ENCODE results near the gene OVCA2. TPM values are rescaled to one million over a fixed set of nuclear protein-coding genes. Genes with fewer than 3 reads are reported as not detected.

Gene OVCA2
- polyA plus RNA-seq, 5 donors, result 6.8 to 17.5 (median 9.2) TPM

- no peak for DNase-seq
These were observed 40.4 kb downstream of the OVCA2 start for GRCh38 chr17:2082003-2082781.

- no peak for DNase-seq
These were observed 41.8 kb downstream of the OVCA2 start for GRCh38 chr17:2083613-2084035.

- DNase-seq, result no peak
These were observed 42.4 kb downstream of the OVCA2 start for GRCh38 chr17:2084036-2084765.

GRCh38 chr17:2084766-2085647 is 43.2 kb downstream of the OVCA2 start:
- DNase-seq, result no peak

GRCh38 chr17:2085648-2085949 is 43.8 kb downstream of the OVCA2 start:
- DNase-seq, result no peak

- no peak for DNase-seq
These were observed 44.5 kb downstream of the OVCA2 start for GRCh38 chr17:2086306-2086705.

- DNase-seq, result no peak
These were observed 45.9 kb downstream of the OVCA2 start for GRCh38 chr17:2087597-2088211.

- no peak for DNase-seq
These were observed 47.2 kb downstream of the OVCA2 start for GRCh38 chr17:2089021-2089422.

GRCh38 chr17:2090210-2090641 is 48.4 kb downstream of the OVCA2 start:
- DNase-seq, result no peak

- no peak for DNase-seq
These were observed 49.1 kb downstream of the OVCA2 start for GRCh38 chr17:2090804-2091534.

GRCh38 chr17:2092253-2092652 is 50.4 kb downstream of the OVCA2 start:
- no peak for DNase-seq

Other genes starting within 250 kb of the OVCA2 start
- gene SMYD4, start 212.1 kb upstream of the OVCA2 start, polyA plus RNA-seq (ENCODE audit: insufficient read depth in 1 of 5, insufficient read length in 5 of 5, low replicate concordance in 1 of 5), result 10 to 100 TPM; 16.4 to 23.5 (median 19.1) TPM
- gene RPA1, start 212.0 kb upstream of the OVCA2 start, polyA plus RNA-seq (ENCODE audit: insufficient read depth in 1 of 5, insufficient read length in 5 of 5, low replicate concordance in 1 of 5), result 100 to 1,000 TPM; 121 to 149 (median 129) TPM
- gene RTN4RL1, start 16.7 kb upstream of the OVCA2 start, polyA plus RNA-seq (ENCODE audit: insufficient read depth in 1 of 5, insufficient read length in 5 of 5, low replicate concordance in 1 of 5), result 1 to 10 TPM in 1 of 5 donors, under 1 TPM in 4; 0.34 to 1.1 (median 0.44) TPM
- 10 to 100 TPM; 38.3 to 54.3 (median 47.8) TPM for gene DPH1, start 11.9 kb upstream of the OVCA2 start, polyA plus RNA-seq (ENCODE audit: insufficient read depth in 1 of 5, insufficient read length in 5 of 5, low replicate concordance in 1 of 5)
- 10 to 100 TPM; 15.1 to 51.9 (median 24.4) TPM for gene HIC1, start 13.1 kb downstream of the OVCA2 start, polyA plus RNA-seq (ENCODE audit: insufficient read depth in 1 of 5, insufficient read length in 5 of 5, low replicate concordance in 1 of 5)

All from right lung (tissue), 5 donors.